HG03565 (cell line): ENCODE measurements around the gene MAP3K5.

Experiments
- ATAC-seq: cut with Tn5 transposase; IDR thresholded peaks from one replicate; pipeline ENCODE4 v1.9.1; 2021; ENCODE audit warnings: mild to moderate bottlenecking, moderate library complexity; ENCODE audit not compliant: unreplicated experiment

Gene MAP3K5

GRCh38 chr6:136751991-136752390, 40.3 kb downstream of the MAP3K5 start:
- ATAC-seq = no peak

GRCh38 chr6:136751522-136751956, 40.7 kb downstream of the MAP3K5 start:
- peak; percentile 91 for ATAC-seq

- ATAC-seq = peak; percentile 7
Measured at GRCh38 chr6:136750696-136751521, 41.4 kb downstream of the MAP3K5 start.

DNA sequence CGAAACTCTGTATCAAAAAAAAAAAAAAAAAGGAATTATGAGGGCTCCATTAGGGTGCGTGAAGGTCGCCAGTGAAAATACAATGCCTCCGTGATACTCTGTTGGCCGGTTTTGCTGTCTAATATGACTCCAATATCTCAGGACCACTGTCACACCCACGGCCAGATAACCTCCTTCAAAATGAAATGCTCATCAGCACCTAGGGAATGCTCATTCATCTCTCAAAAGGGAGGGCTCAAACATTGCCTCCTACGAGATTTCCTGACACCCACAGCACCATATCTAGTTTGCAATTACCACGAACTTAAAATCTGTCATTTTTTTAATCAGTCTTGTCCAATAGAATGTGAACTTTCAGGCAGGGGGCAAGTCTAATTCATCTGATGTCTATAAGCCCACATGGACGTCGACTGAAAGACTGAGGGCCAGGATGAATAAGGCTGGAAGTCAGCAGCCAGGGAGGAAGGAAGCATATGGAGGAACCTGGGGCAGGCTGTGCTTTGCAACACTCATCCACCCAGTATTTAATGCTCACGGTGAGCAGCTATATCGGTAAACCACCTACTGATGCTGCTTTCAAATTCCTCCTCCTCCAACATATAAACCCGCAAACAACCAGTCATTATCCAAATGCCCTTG, 42.8 kb downstream of the MAP3K5 start:
- ATAC-seq = no peak

- no peak for ATAC-seq
Measured at GRCh38 chr6:136747507-136747906, 44.8 kb downstream of the MAP3K5 start.

DNA sequence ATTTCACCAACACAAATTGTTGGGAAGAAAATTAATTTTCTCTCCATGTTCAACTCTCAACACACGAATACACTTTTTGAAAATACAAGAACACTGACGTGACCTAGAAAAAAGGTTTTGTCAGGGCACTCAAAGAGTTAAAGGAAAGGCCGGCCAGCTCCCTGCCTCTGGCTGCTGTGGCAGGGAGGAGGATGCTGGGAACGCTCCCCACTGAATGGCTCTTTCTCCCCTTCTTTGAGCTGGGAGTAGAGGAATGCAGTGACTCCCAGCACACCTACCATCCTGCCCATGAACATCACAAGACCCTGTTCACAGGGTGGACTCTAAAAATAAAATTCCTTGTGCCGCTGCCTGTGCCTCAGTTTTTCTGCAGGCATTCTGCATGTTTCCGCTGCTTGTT, 47.0 kb downstream of the MAP3K5 start:
- ATAC-seq = no peak

GRCh38 chr6:136744889-136745288, 47.4 kb downstream of the MAP3K5 start:
- ATAC-seq = no peak

GRCh38 chr6:136742125-136742524, 50.2 kb downstream of the MAP3K5 start:
- ATAC-seq = no peak

- ATAC-seq = no peak
Measured at GRCh38 chr6:136740050-136740974, 52.0 kb downstream of the MAP3K5 start.

DNA sequence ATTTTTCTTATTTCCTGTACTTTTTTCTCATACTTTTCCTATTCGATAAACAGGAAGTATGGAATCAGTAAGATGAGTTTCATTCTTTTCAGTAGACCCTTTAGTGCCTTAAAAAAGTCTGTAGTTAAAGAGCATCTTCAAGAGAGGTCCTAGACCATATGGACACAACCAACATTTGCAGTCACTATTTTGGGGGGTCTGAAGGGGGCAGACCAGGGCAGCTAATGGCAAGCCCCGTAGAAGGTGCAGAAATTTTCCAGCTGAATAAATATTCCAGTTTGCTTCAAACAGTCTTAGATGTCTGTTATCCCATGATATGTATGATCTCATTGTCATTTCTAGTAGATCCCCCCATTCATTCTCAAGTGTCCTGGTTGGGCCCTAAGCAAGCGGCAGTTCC, 52.8 kb downstream of the MAP3K5 start:
- ATAC-seq = no peak

- ATAC-seq = no peak
Measured at GRCh38 chr6:136739071-136739470, 53.2 kb downstream of the MAP3K5 start.

GRCh38 chr6:136738692-136739057, 53.6 kb downstream of the MAP3K5 start:
- ATAC-seq = no peak

DNA sequence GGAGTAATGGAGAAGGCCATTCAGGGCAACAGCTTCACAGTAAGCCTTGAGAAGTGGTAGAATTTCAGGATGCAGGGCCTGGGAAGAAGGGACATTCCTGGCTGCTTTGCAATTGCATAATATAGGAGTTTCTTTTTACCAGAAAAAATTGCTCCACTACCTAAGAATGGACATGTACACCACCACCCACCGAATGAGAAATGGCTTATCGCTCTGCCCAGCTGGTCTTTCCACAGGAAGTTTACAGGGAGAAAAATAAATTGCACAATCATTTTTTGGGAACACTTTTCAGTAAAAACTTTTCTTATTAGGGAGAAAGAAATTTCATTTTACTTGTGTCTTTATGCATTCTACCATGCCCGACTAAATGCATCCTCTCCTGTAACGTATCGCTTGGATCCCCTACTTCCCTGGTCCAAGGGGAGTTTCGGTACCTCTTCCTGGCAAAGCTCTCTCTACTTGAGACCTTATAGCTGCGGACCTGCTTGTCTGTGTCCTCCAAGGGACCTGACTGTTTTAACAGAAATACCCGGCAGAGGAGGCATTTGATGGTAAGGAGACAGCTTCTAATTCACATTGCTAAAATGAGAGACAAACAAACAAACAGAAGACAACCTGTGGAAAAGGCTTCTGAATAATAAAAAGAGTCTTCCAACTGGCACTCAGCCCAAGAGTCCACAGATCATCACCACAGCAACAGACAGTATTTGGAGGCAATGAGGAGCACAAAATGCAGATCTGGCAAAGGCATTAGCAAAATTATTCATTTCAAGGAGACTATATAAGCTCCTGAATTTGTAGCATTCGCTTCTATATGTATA, 54.2 kb downstream of the MAP3K5 start:
- ATAC-seq = no peak

GRCh38 chr6:136737374-136737844, 54.9 kb downstream of the MAP3K5 start:
- ATAC-seq = no peak

DNA sequence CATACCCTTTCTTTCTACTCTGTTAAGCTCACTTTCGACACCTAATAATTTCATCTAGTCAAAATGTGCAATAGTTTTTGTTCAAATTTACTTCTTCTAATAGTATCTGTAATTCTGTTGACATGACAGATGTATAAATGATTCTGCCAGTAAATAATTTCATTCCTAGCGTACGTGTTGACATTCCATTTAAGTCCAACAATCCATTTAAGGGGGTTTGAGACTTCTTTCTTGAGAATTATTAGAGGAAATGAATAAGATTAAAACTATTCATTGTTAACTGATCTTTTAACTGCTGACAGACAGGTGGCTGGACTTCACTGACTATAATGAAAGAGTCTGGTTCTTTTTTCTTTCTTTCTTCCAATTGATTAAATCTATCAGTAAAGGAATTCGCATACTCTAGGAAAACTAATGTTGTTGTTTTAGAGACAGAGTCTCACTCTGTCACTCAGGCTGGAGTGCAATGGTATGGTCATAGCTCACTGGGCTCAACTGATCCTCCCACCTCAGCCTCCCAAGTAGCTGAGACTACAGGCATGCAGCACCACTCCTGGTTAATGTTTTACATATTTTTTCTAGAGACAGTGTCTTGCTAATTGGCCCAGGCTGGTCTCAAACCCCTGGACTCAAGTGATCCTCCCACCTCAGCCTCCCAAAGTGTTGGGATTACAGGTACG, 55.9 kb downstream of the MAP3K5 start:
- ATAC-seq = no peak

- ATAC-seq = no peak
Measured at GRCh38 chr6:136734977-136735376, 57.3 kb downstream of the MAP3K5 start.

DNA sequence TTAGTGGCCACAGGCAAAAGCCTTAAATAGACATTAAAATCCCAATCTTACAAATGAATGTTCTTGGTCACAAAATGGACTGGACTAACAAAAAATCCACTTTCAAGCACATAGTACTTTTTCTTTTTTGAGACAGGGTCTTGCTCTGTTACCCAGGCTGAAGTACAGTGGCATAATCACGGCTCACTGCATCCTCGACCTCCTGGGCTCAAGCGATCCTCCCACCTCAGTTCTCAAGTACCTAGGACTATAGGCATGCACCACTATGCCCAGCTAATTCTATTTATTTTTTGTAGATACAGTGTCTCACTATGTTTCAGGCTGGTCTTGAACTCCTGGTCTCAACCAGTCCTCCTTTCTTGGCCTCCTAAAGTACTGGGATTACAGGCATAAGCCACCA, 59.4 kb downstream of the MAP3K5 start:
- no peak for ATAC-seq

GRCh38 chr6:136729832-136730231, 62.4 kb downstream of the MAP3K5 start:
- no peak for ATAC-seq

GRCh38 chr6:136728976-136729515, 63.2 kb downstream of the MAP3K5 start:
- ATAC-seq = no peak
